CD4-positive, CD25-positive, alpha-beta regulatory T cell (primary cell): ENCODE measurements around the gene RUSC2. TPM values are rescaled to one million over a fixed set of nuclear protein-coding genes. Genes with fewer than 3 reads are reported as not detected.
"Not testable (repeated sequence)": the region's sequence is repeated elsewhere in the genome, so short reads cannot be mapped to it uniquely, and the experiment has no call there.

Experiments used
- ATAC-seq, 2 donors: fragments of 150-1000 bp; cut with Tn5 transposase; one replicate each; pipeline ENCODE4 v1.10.0; 2021; ENCODE audit warnings: low read depth in 2 of 2, moderate number of reproducible peaks in 2 of 2, moderate library complexity in 1 of 2
- DNase-seq, 3 donors: peaks; one replicate each; pipeline versions ENCODE4 v3.0.0 to v3.0.0-alpha.2; 2012 to 2022; ENCODE audit warnings: mixed read lengths in 1 of 3
- H3K27ac ChIP-seq: one replicate; pipeline ENCODE4 v1.7.0; 2013; ENCODE audit warnings: mild to moderate bottlenecking, low read length; ENCODE audit not compliant: insufficient read depth, poor library complexity, severe bottlenecking
- H3K27me3 ChIP-seq: one replicate; pipeline ENCODE4 v1.7.0; 2013; ENCODE audit warnings: low read length; ENCODE audit not compliant: control insufficient read depth, insufficient read depth
- H3K36me3 ChIP-seq: one replicate; pipeline ENCODE4 v1.7.0; 2013; ENCODE audit warnings: mild to moderate bottlenecking, low read length, moderate library complexity; ENCODE audit not compliant: control insufficient read depth, insufficient read depth
- H3K4me1 ChIP-seq: 2 replicates; pipeline ENCODE4 v1.7.0; 2013; ENCODE audit warnings: mild to moderate bottlenecking, low read length; ENCODE audit not compliant: insufficient read depth, control insufficient read depth, poor library complexity, severe bottlenecking
- H3K4me3 ChIP-seq: one replicate; pipeline ENCODE4 v1.7.0; 2013; ENCODE audit warnings: low read depth, mild to moderate bottlenecking, low read length, moderate library complexity
- H3K9me3 ChIP-seq, 2 experiments: 1 replicate in 1 of 2; 2 replicates in 1 of 2; pipeline ENCODE4 v1.7.0; 2013; ENCODE audit warnings: low read length in 2 of 2, mild to moderate bottlenecking in 1 of 2, moderate library complexity in 1 of 2; ENCODE audit not compliant: control insufficient read depth in 2 of 2
- H3K27ac Mint-ChIP-seq, 3 donors: one replicate each; pipeline ENCODE4 v1.8.0; 2020 to 2022; ENCODE audit warnings: mild to moderate bottlenecking in 3 of 3, mixed read lengths in 3 of 3, moderate library complexity in 2 of 3
- H3K27me3 Mint-ChIP-seq: one replicate; pipeline ENCODE4 v1.8.0; 2022; ENCODE audit warnings: mild to moderate bottlenecking, mixed read lengths
- H3K36me3 Mint-ChIP-seq: one replicate; pipeline ENCODE4 v1.8.0; 2020; ENCODE audit warnings: mixed read lengths
- H3K4me1 Mint-ChIP-seq, 4 donors: one replicate each; pipeline ENCODE4 v1.8.0; 2020 to 2022; ENCODE audit warnings: mixed read lengths in 4 of 4, mild to moderate bottlenecking in 1 of 4
- H3K4me3 Mint-ChIP-seq, 4 donors: one replicate each; pipeline ENCODE4 v1.8.0; 2020 to 2022; ENCODE audit warnings: mild to moderate bottlenecking in 4 of 4, mixed read lengths in 4 of 4, moderate library complexity in 3 of 4
- H3K9me3 Mint-ChIP-seq, 7 donors: one replicate each; pipeline ENCODE4 v1.8.0; 2020 to 2022; ENCODE audit warnings: mixed read lengths in 7 of 7, mild to moderate bottlenecking in 3 of 7, moderate library complexity in 2 of 7
- polyA plus RNA-seq, 4 donors: library from polyadenylated mRNA; unstranded; fragments of 300-500 nt; fragmentation: Illumina TruSeq; gene quantifications; one replicate each; pipeline ENCODE4 v1.2.3, GENCODE V29; 2021
- total RNA-seq: library from RNA; stranded (reverse); gene quantifications from one replicate; pipeline ENCODE4 v1.2.3, GENCODE V29; 2022

The RUSC2 gene
- total and polyA plus RNA-seq, 5 donors from 2014 or later: 0.12 to 0.42 TPM; not detected in 3

- no peak for ATAC-seq
- H3K27ac Mint-ChIP-seq: peak overlapping the region in 1 of 3 donors; percentile 57
- no peaks in the 10 kb centered on the region for H3K9me3 Mint-ChIP-seq
- no peak for DNase-seq
- H3K4me3 Mint-ChIP-seq: no peak overlapping the region
- no peaks in the 10 kb centered on the region for H3K36me3 Mint-ChIP-seq
- Histone ChIP-seq H3K9me3 (no peaks in the 10 kb centered on the region), H3K4me3 (no peak overlapping the region), H3K27ac (no peak overlapping the region), H3K27me3 (peaks cover 2% of the 10 kb centered on the region), H3K4me1 (no peaks in the 10 kb centered on the region), H3K36me3 (no peaks in the 10 kb centered on the region)
- H3K27me3 Mint-ChIP-seq: peaks cover 4% of the 10 kb centered on the region
- peaks cover 0 to 1% (median 0%) of the 10 kb centered on the region in 4 donors for H3K4me1 Mint-ChIP-seq
Observed at GRCh38 chr9:35526087-35526801, 36.3 kb downstream of the RUSC2 start.

DNA sequence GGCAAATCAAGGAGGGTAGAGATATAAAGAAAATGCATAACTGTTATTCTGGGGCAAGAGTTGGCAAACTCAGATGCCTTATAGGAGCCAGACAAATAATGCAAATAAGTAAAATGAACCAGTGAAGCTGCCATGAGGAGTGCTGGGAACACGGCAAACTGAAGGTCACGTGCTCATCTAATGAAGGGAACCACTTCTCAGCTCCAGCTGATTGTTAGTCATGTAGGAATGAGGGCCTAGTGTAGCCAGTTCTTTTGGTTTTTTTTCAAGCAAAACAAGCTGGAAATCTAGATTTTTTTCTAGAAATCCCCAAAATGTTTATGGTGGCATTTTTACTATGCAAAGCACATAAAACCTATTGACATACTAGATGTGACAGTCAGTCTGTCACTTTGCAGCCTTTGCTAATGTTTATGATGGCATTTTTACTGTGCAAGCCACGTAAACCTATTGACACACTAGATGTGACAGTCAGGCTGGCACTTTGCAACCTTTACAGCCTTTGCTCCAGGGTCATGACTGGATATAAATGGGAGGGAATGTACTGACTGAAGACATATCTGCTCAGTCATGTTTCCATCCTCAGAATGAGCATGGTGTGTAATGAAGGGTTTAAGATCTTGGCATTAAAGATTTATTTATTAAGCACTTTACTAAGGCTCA lies 39.4 kb downstream of the RUSC2 start:
- H3K27ac Mint-ChIP-seq: no peak overlapping the region
- H3K4me1 ChIP-seq: no peaks in the 10 kb centered on the region

DNA sequence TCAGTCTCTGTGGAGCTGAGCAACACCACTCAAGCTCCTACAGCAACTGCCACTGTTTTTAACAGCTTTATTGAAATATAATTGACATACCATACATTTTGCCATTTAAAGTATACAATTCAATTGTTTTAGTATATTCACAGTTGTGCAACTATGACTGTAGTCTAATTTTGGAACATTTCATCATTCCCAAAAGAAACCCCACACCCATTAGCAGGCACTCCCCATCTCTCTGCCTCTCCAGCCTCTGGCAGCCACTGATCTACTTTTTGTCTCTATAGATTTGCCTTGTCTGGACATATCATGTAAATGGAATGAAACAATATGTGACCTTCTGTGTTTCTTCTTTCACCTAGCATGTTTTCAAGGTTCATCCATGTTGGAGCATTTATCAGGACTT lies 43.5 kb downstream of the RUSC2 start:
- Histone ChIP-seq H3K4me3 (no peak overlapping the region), H3K27me3 (no peaks in the 10 kb centered on the region), H3K36me3 (no peaks in the 10 kb centered on the region), H3K27ac (no peak overlapping the region), H3K9me3 (no peaks in the 10 kb centered on the region), H3K4me1 (no peaks in the 10 kb centered on the region)
- Mint-ChIP-seq H3K9me3 (peaks cover 0 to 2% (median 0%) of the 10 kb centered on the region in 7 donors), H3K27ac (no peak overlapping the region), H3K4me3 (no peak overlapping the region), H3K27me3 (peaks cover 17% of the 10 kb centered on the region), H3K36me3 (no peaks in the 10 kb centered on the region), H3K4me1 (peaks cover 0 to 5% (median 0%) of the 10 kb centered on the region in 4 donors)
- DNase-seq (no peak), ATAC-seq (no peak)

More for the DNA sequence above, 39.4 kb downstream of the RUSC2 start:
- Histone ChIP-seq H3K27ac (no peak overlapping the region), H3K9me3 (no peaks in the 10 kb centered on the region), H3K27me3 (peaks cover 2% of the 10 kb centered on the region), H3K36me3 (no peaks in the 10 kb centered on the region), H3K4me3 (no peak overlapping the region)
- Mint-ChIP-seq H3K27me3 (peaks cover 11% of the 10 kb centered on the region), H3K36me3 (no peaks in the 10 kb centered on the region), H3K4me1 (peaks cover 0 to 5% (median 0%) of the 10 kb centered on the region in 4 donors), H3K9me3 (no peaks in the 10 kb centered on the region), H3K4me3 (no peak overlapping the region)
- DNase-seq: no peak
- ATAC-seq: no peak

DNA sequence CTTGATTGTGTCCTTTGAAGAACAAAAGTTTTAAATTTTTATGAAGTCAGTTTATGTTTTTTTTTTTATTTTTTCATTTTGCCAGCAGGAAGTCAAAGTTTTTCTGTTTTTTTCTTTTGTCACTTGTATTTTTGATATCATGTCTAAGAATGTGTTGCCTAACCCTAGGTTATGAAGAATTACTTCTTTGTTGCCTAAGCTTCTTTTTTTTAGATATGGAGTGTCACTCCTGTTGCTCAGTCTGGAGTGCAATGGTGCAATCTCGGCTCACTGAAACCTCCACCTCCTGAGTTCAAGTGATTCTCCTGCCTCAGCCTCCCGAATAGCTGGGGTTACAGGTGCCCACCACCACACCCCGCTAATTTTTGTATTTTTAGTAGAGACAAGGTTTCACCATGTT lies 45.0 kb downstream of the RUSC2 start:
- H3K4me3 ChIP-seq, DNase-seq, H3K4me1 Mint-ChIP-seq, ATAC-seq, H3K4me3 Mint-ChIP-seq, H3K36me3 ChIP-seq, H3K9me3 Mint-ChIP-seq, H3K36me3 Mint-ChIP-seq, H3K4me1 ChIP-seq, H3K27ac Mint-ChIP-seq, H3K27me3 ChIP-seq, H3K9me3 ChIP-seq, H3K27ac ChIP-seq: not testable (repeated sequence)
- peaks cover 16% of the 10 kb centered on the region for H3K27me3 Mint-ChIP-seq

GRCh38 chr9:35537913-35538312 lies 48.0 kb downstream of the RUSC2 start:
- no peak overlapping the region for H3K4me3 Mint-ChIP-seq

DNA sequence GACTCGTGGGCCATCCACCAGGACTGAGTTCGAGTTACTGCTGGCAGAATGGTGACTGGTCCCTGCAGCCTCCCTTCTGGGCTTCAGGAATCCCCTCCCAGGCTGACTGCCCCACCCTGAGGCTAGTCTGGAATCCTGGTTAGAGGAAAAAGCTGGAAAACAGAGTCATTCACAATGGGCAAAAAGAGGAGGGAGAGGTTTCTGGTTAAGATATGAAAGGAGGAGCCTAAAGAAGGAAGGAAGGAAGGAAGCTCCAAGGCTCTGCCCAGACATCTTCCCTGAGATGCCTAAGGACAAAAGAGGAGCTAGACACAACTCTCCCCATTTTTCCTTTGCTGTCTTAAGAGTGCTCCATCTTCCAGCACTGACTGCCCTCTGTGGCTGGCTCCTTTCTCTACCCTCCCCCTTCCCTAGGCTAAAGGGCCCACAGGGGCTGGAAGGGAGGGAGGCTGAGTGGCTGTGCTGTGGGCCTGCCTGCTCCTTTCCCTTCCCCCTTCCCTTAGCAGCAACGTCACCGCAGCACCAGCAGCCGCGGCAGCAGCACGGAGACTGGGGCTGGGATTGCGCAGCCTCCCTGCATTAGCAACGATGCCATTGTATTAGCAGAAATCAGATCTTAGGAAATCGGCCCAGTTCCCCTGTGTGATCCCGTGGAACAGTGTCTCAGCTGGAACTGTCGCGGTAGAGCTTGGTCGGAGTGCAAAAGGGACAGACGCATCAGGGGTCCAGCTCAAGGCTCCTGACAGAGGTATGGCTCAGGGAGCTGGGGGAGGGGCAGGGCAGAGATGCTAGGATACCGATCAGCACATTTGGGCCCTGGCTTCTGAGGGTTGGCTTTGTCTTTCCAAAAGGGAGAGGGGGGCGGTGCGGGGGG lies 48.7 kb downstream of the RUSC2 start:
- no peaks in the 10 kb centered on the region for H3K36me3 ChIP-seq
- H3K27me3 ChIP-seq: peaks cover 3% of the 10 kb centered on the region
- peaks cover 0 to 3% (median 0%) of the 10 kb centered on the region in 4 donors for H3K4me1 Mint-ChIP-seq
- H3K4me3 ChIP-seq: no peak overlapping the region
- H3K36me3 Mint-ChIP-seq: no peaks in the 10 kb centered on the region
- peaks cover 0 to 2% (median 0%) of the 10 kb centered on the region in 7 donors for H3K9me3 Mint-ChIP-seq
- peaks cover 32% of the 10 kb centered on the region for H3K27me3 Mint-ChIP-seq
- no peak overlapping the region for H3K4me3 Mint-ChIP-seq
- DNase-seq (no peak), ATAC-seq (no peak)
- no peaks in the 10 kb centered on the region for H3K4me1 ChIP-seq
- no peaks in the 10 kb centered on the region for H3K9me3 ChIP-seq
- H3K27ac Mint-ChIP-seq: peak overlapping the region in 1 of 3 donors; percentile 72
- no peak overlapping the region for H3K27ac ChIP-seq

More at GRCh38 chr9:35537913-35538312, 48.0 kb downstream of the RUSC2 start:
- Mint-ChIP-seq H3K4me1 (peaks cover 0 to 3% (median 0%) of the 10 kb centered on the region in 4 donors), H3K27me3 (peaks cover 34% of the 10 kb centered on the region), H3K27ac (no peak overlapping the region), H3K36me3 (no peaks in the 10 kb centered on the region), H3K9me3 (peaks cover 0 to 2% (median 0%) of the 10 kb centered on the region in 7 donors)
- no peak for ATAC-seq
- peaks cover 3% of the 10 kb centered on the region for H3K27me3 ChIP-seq
- DNase-seq: no peak
- H3K4me1 ChIP-seq: no peaks in the 10 kb centered on the region
- no peak overlapping the region for H3K4me3 ChIP-seq
- no peak overlapping the region for H3K27ac ChIP-seq
- no peaks in the 10 kb centered on the region for H3K36me3 ChIP-seq
- no peaks in the 10 kb centered on the region for H3K9me3 ChIP-seq
